Measurements from ENCODE around the gene AOPEP.

DNA sequence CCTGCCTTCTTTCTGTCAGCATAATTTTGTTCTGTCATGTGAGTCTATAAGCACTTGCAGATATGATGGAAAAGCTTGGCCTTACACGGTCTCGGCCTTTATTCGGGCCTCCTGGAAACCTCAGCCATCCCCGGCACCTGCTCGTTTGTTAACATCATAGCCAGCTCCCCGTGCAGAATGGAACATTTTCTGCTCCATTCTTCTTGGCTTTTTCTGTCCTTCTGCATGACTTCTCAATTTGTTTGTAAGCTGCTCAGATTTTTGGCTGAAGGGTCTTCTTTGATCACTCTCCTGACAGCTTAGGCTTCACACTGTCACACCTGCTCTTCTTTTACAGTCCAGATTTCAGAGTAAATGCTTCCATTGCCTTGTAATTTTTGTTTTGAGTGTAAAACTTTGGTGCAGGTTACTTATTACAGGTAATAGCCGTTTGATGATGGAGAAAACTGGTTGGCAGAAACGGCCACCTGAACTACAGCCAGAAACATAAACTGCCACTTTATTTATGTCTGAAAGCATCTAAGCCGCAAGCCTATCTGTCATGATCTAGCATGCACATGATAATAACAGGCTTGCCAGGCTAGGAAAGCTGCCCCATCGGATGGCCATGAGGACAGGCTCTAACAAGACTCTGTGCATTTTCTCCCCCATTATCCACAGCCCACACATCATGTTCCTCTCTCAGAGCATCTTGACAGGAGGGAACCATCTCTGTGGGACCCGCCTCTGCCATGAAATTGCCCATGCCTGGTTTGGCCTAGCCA, 197.0 kb downstream of the AOPEP start:
- TF ChIP-seq, protein P1, sequence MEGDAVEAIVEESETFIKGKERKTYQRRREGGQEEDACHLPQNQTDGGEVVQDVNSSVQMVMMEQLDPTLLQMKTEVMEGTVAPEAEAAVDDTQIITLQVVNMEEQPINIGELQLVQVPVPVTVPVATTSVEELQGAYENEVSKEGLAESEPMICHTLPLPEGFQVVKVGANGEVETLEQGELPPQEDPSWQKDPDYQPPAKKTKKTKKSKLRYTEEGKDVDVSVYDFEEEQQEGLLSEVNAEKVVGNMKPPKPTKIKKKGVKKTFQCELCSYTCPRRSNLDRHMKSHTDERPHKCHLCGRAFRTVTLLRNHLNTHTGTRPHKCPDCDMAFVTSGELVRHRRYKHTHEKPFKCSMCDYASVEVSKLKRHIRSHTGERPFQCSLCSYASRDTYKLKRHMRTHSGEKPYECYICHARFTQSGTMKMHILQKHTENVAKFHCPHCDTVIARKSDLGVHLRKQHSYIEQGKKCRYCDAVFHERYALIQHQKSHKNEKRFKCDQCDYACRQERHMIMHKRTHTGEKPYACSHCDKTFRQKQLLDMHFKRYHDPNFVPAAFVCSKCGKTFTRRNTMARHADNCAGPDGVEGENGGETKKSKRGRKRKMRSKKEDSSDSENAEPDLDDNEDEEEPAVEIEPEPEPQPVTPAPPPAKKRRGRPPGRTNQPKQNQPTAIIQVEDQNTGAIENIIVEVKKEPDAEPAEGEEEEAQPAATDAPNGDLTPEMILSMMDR (conservative IDR thresholded peaks at IDR 0.05) = no peak
- TF ChIP-seq ZFX (IDR thresholded peaks at IDR 0.05) = no peak
